Measurements from ENCODE around the gene LOC101059915.
"Not testable (repeated sequence)": the region's sequence is repeated elsewhere in the genome, so short reads cannot be mapped to it uniquely, and the experiment has no call there.

LOC101059915 gene

GRCh38 chrX:71664202-71664601 lies 3.1 kb upstream of the LOC101059915 start:
- H3K27me3 ChIP-seq (replicated peaks in 1 of 7); DNase-seq; intact Hi-C loops (cut with DNase I; ENCODE audit: low total_unique reads); H3K36me3 ChIP-seq; H3K4me1 ChIP-seq; H3K4me3 ChIP-seq; H3K27ac ChIP-seq; H3K9me3 ChIP-seq: not testable (repeated sequence)
- peak in 1 of 11 experiments; percentile 11 for TF ChIP-seq CTCF (IDR thresholded peaks at IDR 0.05 in 8 of 11, conservative IDR thresholded peaks at IDR 0.05 in 3 of 11)
- WGBS, 5 donors = 45 to 64% (median 62%) methylated on average over 6 to 8 of the region's 8 CpGs

DNA sequence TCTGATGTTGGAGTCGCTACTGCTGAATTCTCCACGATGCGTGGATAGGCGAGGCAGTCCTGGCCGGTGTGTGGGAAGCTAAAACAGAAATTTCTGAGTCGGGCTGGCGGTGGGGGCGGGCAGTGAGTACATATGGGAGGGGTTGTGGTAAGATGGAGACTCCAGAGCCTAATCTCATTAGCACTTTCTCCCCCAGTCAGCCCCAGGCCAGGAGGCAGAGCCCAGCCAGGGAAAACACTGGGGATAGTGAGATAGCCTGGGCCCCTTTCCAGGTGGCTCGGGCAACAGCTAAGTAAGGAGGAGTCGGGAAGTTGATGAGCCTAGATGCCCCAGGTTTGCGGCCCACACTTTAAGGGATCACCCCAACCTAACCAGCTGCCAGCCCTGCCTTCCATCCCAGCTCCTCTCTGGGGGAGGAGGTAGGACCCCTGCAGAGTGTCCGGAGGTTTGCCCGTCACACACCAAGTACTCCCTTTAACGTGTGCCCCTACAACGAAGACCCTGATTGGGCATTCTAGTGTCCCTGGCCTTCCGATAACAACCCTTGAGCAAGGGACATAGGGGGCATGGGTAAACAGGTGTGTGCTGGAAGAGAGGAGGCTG lies 2.4 kb upstream of the LOC101059915 start:
- 86 to 94% (median 92%) methylated on average over 13 to 16 of the region's 16 CpGs for WGBS, 5 donors
- peak; percentile 43 for DNase-seq
- Histone ChIP-seq H3K27me3 (replicated peaks in 1 of 7) (no peaks in the 10 kb centered on the region), H3K4me3 (no peak overlapping the region), H3K4me1 (peaks cover 0 to 5% (median 0%) of the 10 kb centered on the region in 6 donors), H3K9me3 (no peaks in the 10 kb centered on the region), H3K27ac (no peak overlapping the region), H3K36me3 (no peaks in the 10 kb centered on the region)
- TF ChIP-seq CTCF (IDR thresholded peaks at IDR 0.05 in 8 of 11, conservative IDR thresholded peaks at IDR 0.05 in 3 of 11) = no peak
- no peak for TF ChIP-seq POLR2AphosphoS5 (IDR thresholded peaks at IDR 0.05)
- no peak for TF ChIP-seq POLR2A (IDR thresholded peaks at IDR 0.05)
- intact Hi-C loops (cut with DNase I; ENCODE audit: low total_unique reads) = no loop called here

DNA sequence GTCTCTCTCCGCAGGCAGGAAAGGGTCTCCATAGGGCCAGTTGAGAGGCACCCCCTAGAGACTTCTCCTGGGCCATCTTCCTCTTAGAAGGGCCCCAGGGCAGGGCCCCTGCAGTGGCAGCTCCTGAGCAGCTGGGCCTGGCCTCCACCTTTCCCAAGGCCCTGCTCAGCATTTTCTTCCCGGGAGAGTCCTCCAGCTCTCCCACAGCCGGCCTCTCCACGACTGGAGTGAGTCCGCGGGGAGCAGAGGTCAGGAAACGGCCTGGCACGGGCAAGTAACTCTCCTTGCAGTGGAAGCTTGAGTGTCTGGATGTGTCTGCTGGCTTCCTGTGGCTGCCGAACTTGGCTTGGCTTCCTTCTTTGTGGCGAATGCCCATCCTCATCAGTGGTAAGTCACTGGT lies 1.6 kb upstream of the LOC101059915 start:
- peak; percentile 62 for DNase-seq
- Histone ChIP-seq H3K36me3 (no peaks in the 10 kb centered on the region), H3K27ac (no peak overlapping the region), H3K27me3 (replicated peaks in 1 of 7) (no peaks in the 10 kb centered on the region), H3K4me3 (no peak overlapping the region), H3K4me1 (peaks cover 0 to 5% (median 0%) of the 10 kb centered on the region in 6 donors), H3K9me3 (no peaks in the 10 kb centered on the region)
- no peak for TF ChIP-seq POLR2AphosphoS5 (IDR thresholded peaks at IDR 0.05)
- TF ChIP-seq POLR2A (IDR thresholded peaks at IDR 0.05) = no peak
- TF ChIP-seq CTCF (IDR thresholded peaks at IDR 0.05 in 8 of 11, conservative IDR thresholded peaks at IDR 0.05 in 3 of 11) = no peak
- WGBS, 5 donors = 39 to 84% (median 60%) methylated on average over 1 to 10 of the region's 10 CpGs
- intact Hi-C loops (cut with DNase I; ENCODE audit: low total_unique reads) = no loop called here

DNA sequence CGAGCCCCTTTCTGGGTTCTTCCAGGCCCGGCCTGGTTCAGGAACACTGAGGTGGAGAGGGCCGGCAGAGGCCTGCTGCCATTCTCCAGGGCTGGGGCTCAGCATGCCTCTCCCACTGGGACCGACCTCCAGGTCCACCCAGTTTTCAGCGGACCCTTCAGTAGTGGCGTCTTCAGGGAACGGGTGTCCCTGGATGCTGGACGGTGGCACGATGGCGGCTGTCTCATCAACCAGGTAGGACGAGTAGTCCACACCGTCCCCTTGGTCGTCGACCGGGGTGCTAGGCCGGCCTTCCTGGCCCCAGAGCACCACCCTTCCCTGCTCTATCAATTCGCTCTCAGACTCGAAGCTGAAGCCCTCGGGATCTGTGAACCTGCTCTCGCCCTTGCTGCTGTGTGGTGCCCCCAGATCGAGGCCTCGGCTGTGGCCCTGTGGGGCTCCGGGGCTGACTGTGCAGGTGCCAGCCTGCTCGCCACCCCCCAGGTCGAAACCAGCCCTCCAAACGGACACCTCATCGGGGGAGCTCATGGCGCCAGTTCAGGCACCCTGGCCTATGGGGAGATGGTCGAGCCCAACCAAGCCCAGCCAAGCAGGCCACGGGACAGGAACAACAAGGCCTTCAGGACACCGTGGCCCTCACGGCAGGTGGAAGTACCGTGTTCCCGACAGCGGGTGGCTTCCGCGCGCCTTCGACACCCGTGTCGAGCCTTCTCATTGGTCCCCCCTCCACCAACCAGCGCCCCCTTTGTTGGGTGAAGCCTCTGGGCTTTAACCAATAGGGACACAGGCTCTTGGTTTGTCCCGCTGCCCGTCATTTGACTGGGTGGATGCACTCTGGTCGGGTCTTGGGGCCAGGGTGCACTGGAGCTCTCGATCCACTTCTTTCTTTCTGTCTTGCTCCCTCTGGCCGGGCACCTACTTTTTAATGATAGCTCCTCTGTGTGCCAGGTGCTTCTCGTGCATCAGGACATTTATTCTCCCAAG lies 814 bp upstream of the LOC101059915 start:
- no peak overlapping the region for H3K27ac ChIP-seq
- peak; percentile 72 for DNase-seq
- no peak for TF ChIP-seq CTCF (IDR thresholded peaks at IDR 0.05 in 8 of 11, conservative IDR thresholded peaks at IDR 0.05 in 3 of 11)
- TF ChIP-seq POLR2AphosphoS5 (IDR thresholded peaks at IDR 0.05) = no peak
- TF ChIP-seq POLR2A (IDR thresholded peaks at IDR 0.05) = no peak
- no peaks in the 10 kb centered on the region for H3K36me3 ChIP-seq
- H3K27me3 ChIP-seq (replicated peaks in 1 of 7) = no peaks in the 10 kb centered on the region
- H3K4me3 ChIP-seq = no peak overlapping the region
- H3K4me1 ChIP-seq = peaks cover 0 to 5% (median 0%) of the 10 kb centered on the region in 6 donors
- no peaks in the 10 kb centered on the region for H3K9me3 ChIP-seq
- intact Hi-C loops (cut with DNase I; ENCODE audit: low total_unique reads) = no loop called here
- 91 to 96% (median 93%) methylated on average over 21 to 48 of the region's 48 CpGs for WGBS, 5 donors

Measured in spleen (tissue), 11 donors.